HEK293T (cell line): ENCODE results near the gene CADM1.

ENCODE experiments used
- CTCF ChIA-PET: fragments of 350-600 bp; formaldehyde crosslinking; extraction: SDS; loops from one replicate; lab custom pipeline; 2021; ENCODE audit warnings: antibody characterized with exemption, inconsistent platforms; lab: Yijun Ruan, JAX
- POLR2A ChIA-PET: fragments of 350-600 bp; formaldehyde crosslinking; extraction: SDS; loops from one replicate; lab custom pipeline; 2020; ENCODE audit warnings: antibody characterized with exemption, inconsistent platforms; lab: Yijun Ruan, JAX
- DNase-seq: peaks from one replicate; pipeline ENCODE4 v3.0.0; 2012; ENCODE audit warnings: mixed read lengths; ENCODE audit errors: extremely low spot score
- ARNT ChIP-seq: fragments of 450-650 bp; IDR thresholded peaks from 2 replicates; pipeline ENCODE4 v1.6.1; 2017; ENCODE audit warnings: mild to moderate bottlenecking
- BHLHE40 ChIP-seq: fragments of 450-650 bp; IDR thresholded peaks from 2 replicates; pipeline ENCODE4 v1.6.1; 2016; ENCODE audit warnings: mild to moderate bottlenecking, moderate library complexity, borderline replicate concordance
- CTBP1 ChIP-seq: fragments of 450-650 bp; IDR thresholded peaks from 2 replicates; pipeline ENCODE4 v1.6.1; 2016; ENCODE audit warnings: borderline replicate concordance
- ELF4 ChIP-seq: fragments of 450-650 bp; IDR thresholded peaks from 2 replicates; pipeline ENCODE4 v1.6.1; 2017; ENCODE audit warnings: antibody characterized with exemption
- FOXA1 ChIP-seq: fragments of 450-650 bp; IDR thresholded peaks from 2 replicates; pipeline ENCODE4 v1.6.1; 2016; ENCODE audit warnings: mild to moderate bottlenecking
- FOXK2 ChIP-seq: fragments of 450-650 bp; IDR thresholded peaks from 2 replicates; pipeline ENCODE4 v1.6.1; 2016; ENCODE audit warnings: mild to moderate bottlenecking
- FOXM1 ChIP-seq: fragments of 450-650 bp; IDR thresholded peaks from 2 replicates; pipeline ENCODE4 v1.6.1; 2017; ENCODE audit warnings: mild to moderate bottlenecking, borderline replicate concordance
- HDGF ChIP-seq: fragments of 450-650 bp; IDR thresholded peaks from 2 replicates; pipeline ENCODE4 v1.6.1; 2017; ENCODE audit warnings: antibody characterized with exemption, borderline replicate concordance
- L3MBTL2 ChIP-seq: fragments of 450-650 bp; conservative IDR thresholded peaks from 2 replicates; pipeline ENCODE4 v1.6.1; 2016; ENCODE audit warnings: mild to moderate bottlenecking
- LEF1 ChIP-seq: fragments of 450-650 bp; IDR thresholded peaks from 2 replicates; pipeline ENCODE4 v1.6.1; 2017; ENCODE audit warnings: mild to moderate bottlenecking, borderline replicate concordance
- NFRKB ChIP-seq: fragments of 450-650 bp; IDR thresholded peaks from 2 replicates; pipeline ENCODE4 v1.6.1; 2016; ENCODE audit warnings: mild to moderate bottlenecking, moderate library complexity
- SP1 ChIP-seq: fragments of 450-650 bp; IDR thresholded peaks from 2 replicates; pipeline ENCODE4 v1.6.1; 2017
- SUZ12 ChIP-seq: fragments of 450-650 bp; IDR thresholded peaks from 2 replicates; pipeline ENCODE4 v1.6.1; 2016; ENCODE audit warnings: mild to moderate bottlenecking
- TARDBP ChIP-seq: fragments of 450-650 bp; IDR thresholded peaks from 2 replicates; pipeline ENCODE4 v1.6.1; 2016
- ZNF384 ChIP-seq: fragments of 450-650 bp; IDR thresholded peaks from 2 replicates; pipeline ENCODE4 v1.6.1; 2016
- TF ChIP-seq, protein P1 (sequence below): fragments of 450-650 bp; IDR thresholded peaks from 2 replicates; pipeline ENCODE4 v1.6.1; 2016

Gene CADM1

GRCh38 chr11:115530752-115531151, 26.5 kb upstream of the CADM1 start:
- POLR2A ChIA-PET = no interaction called here
- TF ChIP-seq TARDBP = no peak
- TF ChIP-seq ZNF384 = no peak
- no peak for TF ChIP-seq SUZ12
- TF ChIP-seq BHLHE40 = no peak
- no peak for TF ChIP-seq FOXA1
- DNase-seq = peak; percentile 46
- CTCF ChIA-PET = interaction anchor here (0.9 to 1.2 kb wide), 2 partner anchors 11 to 18 kb away, joined by 4 read pairs; no protein-coding TSS in a partner anchor

DNA sequence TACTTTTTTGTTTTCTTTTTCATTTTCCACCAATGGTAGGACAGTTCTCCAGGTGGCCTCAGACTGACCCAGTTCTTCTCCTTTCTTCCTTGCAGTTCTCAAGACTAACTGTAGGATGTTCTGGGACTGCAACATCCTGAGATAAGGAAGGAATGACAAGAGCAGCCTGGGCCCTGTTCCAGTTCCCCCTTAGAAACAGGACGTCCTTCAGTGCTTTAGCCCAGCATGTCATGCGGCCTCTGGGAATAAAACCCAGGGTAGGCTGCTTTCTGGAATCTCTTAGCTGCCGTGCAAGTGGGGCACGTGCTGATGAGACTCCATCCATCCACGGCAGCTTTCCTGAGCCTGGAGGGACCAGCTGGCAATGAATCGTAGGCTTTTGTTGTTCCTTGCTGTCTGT, 24.0 kb upstream of the CADM1 start:
- ChIA-PET CTCF (interaction anchor here (0.7 to 0.9 kb wide), 3 partner anchors 12 to 108 kb away, joined by 3 read pairs; partner anchors contain the start of gene CADM1), POLR2A (no interaction called here)
- no peak for DNase-seq
- TF ChIP-seq SUZ12 (no peak), ARNT (no peak), FOXK2 (no peak), ZNF384 (no peak)

GRCh38 chr11:115527534-115528125, 23.4 kb upstream of the CADM1 start:
- ChIA-PET CTCF (interaction anchor here (0.7 to 0.8 kb wide), 2 partner anchors 23 to 108 kb away, joined by 3 read pairs; partner anchors contain the start of gene CADM1), POLR2A (no interaction called here)
- no peak for DNase-seq
- no peak for TF ChIP-seq TARDBP
- no peak for TF ChIP-seq L3MBTL2
- no peak for TF ChIP-seq ELF4
- TF ChIP-seq BHLHE40 = no peak
- TF ChIP-seq, protein P1, sequence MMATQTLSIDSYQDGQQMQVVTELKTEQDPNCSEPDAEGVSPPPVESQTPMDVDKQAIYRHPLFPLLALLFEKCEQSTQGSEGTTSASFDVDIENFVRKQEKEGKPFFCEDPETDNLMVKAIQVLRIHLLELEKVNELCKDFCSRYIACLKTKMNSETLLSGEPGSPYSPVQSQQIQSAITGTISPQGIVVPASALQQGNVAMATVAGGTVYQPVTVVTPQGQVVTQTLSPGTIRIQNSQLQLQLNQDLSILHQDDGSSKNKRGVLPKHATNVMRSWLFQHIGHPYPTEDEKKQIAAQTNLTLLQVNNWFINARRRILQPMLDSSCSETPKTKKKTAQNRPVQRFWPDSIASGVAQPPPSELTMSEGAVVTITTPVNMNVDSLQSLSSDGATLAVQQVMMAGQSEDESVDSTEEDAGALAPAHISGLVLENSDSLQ = no peak
- no peak for TF ChIP-seq SUZ12
- no peak for TF ChIP-seq FOXM1
- TF ChIP-seq FOXK2 = no peak
- TF ChIP-seq CTBP1 = no peak
- TF ChIP-seq LEF1 = no peak
- TF ChIP-seq NFRKB = no peak
- no peak for TF ChIP-seq HDGF
- no peak for TF ChIP-seq FOXA1
- no peak for TF ChIP-seq SP1
- no peak for TF ChIP-seq ZNF384
- TF ChIP-seq ARNT = no peak

DNA sequence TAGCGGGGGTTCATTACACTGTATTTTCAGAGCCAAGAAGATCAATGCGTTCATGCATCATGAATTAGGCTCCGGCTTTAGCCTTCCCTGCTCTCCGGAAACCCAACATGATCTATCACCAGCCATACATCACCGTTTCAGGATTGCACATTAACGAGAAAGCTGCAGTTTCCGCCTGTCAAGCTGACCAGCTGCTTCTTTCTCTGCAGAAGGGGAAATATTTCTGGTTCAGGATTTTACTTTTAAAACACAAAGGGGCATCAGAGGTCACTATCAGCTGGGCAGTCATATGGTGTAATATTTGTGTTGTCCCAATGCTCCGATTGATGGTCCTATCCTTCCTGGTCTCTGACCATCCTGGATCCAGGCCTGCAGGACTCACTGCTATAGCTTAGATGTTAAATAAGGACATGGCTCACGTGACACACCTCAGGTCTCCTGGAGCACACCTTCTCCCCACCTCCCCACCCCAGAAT, 21.4 kb upstream of the CADM1 start:
- CTCF ChIA-PET = no interaction called here

GRCh38 chr11:115524572-115524971, 20.4 kb upstream of the CADM1 start:
- TF ChIP-seq TARDBP (no peak), SP1 (no peak), HDGF (no peak), ARNT (no peak), FOXM1 (no peak), BHLHE40 (no peak), LEF1 (no peak), FOXK2 (no peak), L3MBTL2 (no peak)
- CTCF ChIA-PET = no interaction called here
- POLR2A ChIA-PET = interaction anchor here (1.2 kb wide), 1 partner anchor 20 kb away, joined by 3 read pairs; the partner anchor contains the start of gene CADM1
- DNase-seq = no peak

More for the DNA sequence above, 21.4 kb upstream of the CADM1 start:
- POLR2A ChIA-PET = no interaction called here
- TF ChIP-seq, protein P1 = no peak
- no peak for DNase-seq

- no peak for DNase-seq
- ChIA-PET POLR2A (interaction anchor here (1.2 kb wide), 1 partner anchor 19 kb away, joined by 3 read pairs; the partner anchor contains the start of gene CADM1), CTCF (interaction anchor here (1.4 kb wide), 1 partner anchor 154 kb away, joined by 7 read pairs; no protein-coding TSS in a partner anchor)
- TF ChIP-seq FOXA1 (no peak), TARDBP (no peak), ELF4 (no peak), SP1 (no peak), ARNT (no peak), BHLHE40 (no peak), L3MBTL2 (no peak), LEF1 (no peak), NFRKB (no peak), HDGF (no peak), CTBP1 (no peak), ZNF384 (no peak), FOXM1 (no peak), SUZ12 (no peak), FOXK2 (no peak)
- TF ChIP-seq, protein P1 = no peak
Observed at GRCh38 chr11:115523727-115524399, 19.6 kb upstream of the CADM1 start.
